Tibial nerve (tissue), 4 donors: ENCODE results near the gene CD164L2.

Experiments used
- CTCF ChIP-seq, 5 experiments: fragments of 200-600 bp in 3 of 5; fragments of 450-650 bp in 2 of 5; sonication (generic) in 3 of 5; IDR thresholded peaks; one replicate each; pipeline ENCODE4 v1.5.1; 2016 to 2019; ENCODE audit warnings: antibody characterized with exemption in 5 of 5, mild to moderate bottlenecking in 3 of 5, moderate library complexity in 2 of 5
- EP300 ChIP-seq, 2 donors: sonication (generic); formaldehyde crosslinking; IDR thresholded peaks; one replicate each; pipeline ENCODE4 v1.6.1; 2017; ENCODE audit warnings: antibody characterized with exemption in 2 of 2, mild to moderate bottlenecking in 1 of 2
- POLR2A ChIP-seq, 2 donors: fragments of 450-650 bp; IDR thresholded peaks; one replicate each; pipeline ENCODE4 v1.6.1; 2017; ENCODE audit warnings: antibody characterized with exemption in 2 of 2, mild to moderate bottlenecking in 2 of 2, moderate library complexity in 2 of 2

DNA sequence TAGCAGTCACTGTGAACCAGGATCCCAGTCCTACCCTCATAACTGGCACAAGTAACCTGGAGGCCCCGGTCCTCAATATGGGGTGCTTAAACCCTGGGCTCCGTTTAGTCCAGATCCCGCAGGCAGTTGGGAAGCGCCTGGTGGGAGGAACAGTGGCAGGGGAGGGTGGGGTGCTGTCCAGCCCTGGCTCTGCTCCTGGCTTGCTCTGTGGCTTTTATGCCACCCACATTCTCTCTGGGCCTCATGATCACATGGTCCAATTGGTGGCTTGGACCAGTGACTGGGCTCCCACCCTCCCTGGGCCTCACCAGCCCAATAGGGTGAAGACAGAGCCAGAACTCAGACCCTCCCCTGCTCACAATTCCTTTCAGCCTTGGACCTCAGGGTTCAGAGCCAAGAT, 2.9 kb downstream of the CD164L2 start:
- TF ChIP-seq CTCF (IDR thresholded peaks at IDR 0.05) (no peak), POLR2A (IDR thresholded peaks at IDR 0.05) (no peak), EP300 (IDR thresholded peaks at IDR 0.05) (no peak)
